GM12878 (cell line): ENCODE measurements around the gene GALNT16.

Experiments
- CEBPB ChIP-seq, 2 experiments: fragments of 150-350 bp in 1 of 2; IDR thresholded peaks; 2 replicates each; pipeline ENCODE4 v1.6.1; 2012 to 2014; ENCODE audit warnings: low read depth in 2 of 2, low read length in 2 of 2, borderline replicate concordance in 1 of 2, inconsistent platforms in 1 of 2
- E2F8 ChIP-seq: fragments of 450-650 bp; IDR thresholded peaks from 2 replicates; pipeline ENCODE4 v1.6.1; 2018; ENCODE audit warnings: mild to moderate bottlenecking, low read depth, moderate library complexity; ENCODE audit not compliant: partially characterized antibody
- NFYB ChIP-seq: IDR thresholded peaks from 2 replicates; pipeline ENCODE4 v1.6.1; 2011; ENCODE audit warnings: low read depth, mild to moderate bottlenecking, low read length, improper control_type of control experiment, moderate library complexity; ENCODE audit not compliant: insufficient read depth
- PBX3 ChIP-seq: IDR thresholded peaks from 2 replicates; pipeline ENCODE4 v1.6.1; 2011; ENCODE audit warnings: mild to moderate bottlenecking, low read depth, low read length, moderate library complexity; ENCODE audit not compliant: insufficient replicate concordance
- RAD21 ChIP-seq: IDR thresholded peaks from 2 replicates; pipeline ENCODE4 v1.6.1; 2011; ENCODE audit warnings: mild to moderate bottlenecking, low read depth, low read length, moderate library complexity; ENCODE audit not compliant: insufficient read depth

DNA sequence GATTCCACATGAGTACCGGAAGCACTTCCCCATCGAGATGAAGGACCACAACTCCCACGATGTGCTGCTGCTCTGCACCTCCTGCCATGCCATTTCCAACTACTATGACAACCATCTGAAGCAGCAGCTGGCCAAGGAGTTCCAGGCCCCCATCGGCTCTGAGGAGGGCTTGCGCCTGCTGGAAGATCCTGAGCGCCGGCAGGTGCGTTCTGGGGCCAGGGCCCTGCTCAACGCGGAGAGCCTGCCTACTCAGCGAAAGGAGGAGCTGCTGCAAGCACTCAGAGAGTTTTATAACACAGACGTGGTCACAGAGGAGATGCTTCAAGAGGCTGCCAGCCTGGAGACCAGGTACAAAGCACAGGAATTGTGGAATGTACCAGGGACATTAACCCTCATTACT is 22.4 kb upstream of the GALNT16 start:
- TF ChIP-seq PBX3, result no peak
- no peak for TF ChIP-seq CEBPB (IDR thresholded peaks at IDR 0.05; ENCODE audit: borderline replicate concordance in 1 of 2, low read depth in 2 of 2, low read length in 2 of 2)
- no peak for TF ChIP-seq RAD21
- TF ChIP-seq E2F8, result no peak
- TF ChIP-seq NFYB, result no peak
